Measurements from ENCODE around the gene TMEM170B.

Gene TMEM170B

DNA sequence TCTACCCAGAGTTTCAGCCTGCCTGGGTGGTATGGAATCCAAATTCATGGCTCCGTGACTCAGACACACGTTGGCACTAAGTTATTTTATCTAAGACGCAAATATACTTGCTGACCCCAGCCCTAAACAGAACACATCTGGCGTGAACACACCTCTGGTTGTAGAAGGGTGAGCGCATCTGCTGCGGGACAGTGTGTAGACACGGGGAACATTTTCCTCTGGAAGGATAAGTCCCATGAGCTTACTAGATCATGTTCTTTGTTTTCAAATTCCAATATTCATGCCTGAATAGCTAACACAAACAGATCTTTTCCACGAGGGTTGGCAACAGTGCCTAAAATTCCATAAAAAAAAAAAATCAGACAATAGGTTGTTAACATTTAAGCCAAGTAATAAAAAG is 87.8 kb downstream of the TMEM170B start:
- no peak for TF ChIP-seq CTCF (IDR thresholded peaks at IDR 0.05)
- no peak for DNase-seq
- no peak overlapping the region for H3K27ac Mint-ChIP-seq
- H3K36me3 Mint-ChIP-seq (ENCODE audit: low read depth), result no peaks in the 10 kb centered on the region
- H3K4me3 Mint-ChIP-seq, result no peak overlapping the region
- peaks cover 27% of the 10 kb centered on the region for H3K4me1 Mint-ChIP-seq
- peaks cover 12% of the 10 kb centered on the region for H3K27me3 Mint-ChIP-seq (ENCODE audit: low read depth, poor library complexity)
- H3K9me3 Mint-ChIP-seq, result peaks cover 14% of the 10 kb centered on the region

DNA sequence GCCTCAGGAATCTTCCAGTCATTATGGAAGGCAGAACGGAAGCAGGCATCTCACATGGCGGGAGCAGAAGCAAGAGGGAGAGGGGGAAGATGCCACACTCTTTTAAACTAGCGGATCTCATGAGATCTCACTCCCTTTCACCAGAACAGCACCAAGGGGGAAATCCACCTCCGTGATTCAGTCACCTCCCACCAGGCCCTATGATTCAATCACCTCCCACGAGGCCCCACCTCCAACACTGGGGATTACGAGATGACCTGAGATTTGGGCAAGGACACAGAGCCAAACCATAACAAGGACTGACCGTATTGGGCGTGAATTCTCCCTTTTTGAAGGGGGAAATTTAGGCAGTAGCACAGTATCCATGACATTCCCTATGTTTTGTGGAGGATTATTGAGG is 88.8 kb downstream of the TMEM170B start:
- H3K27me3 Mint-ChIP-seq (ENCODE audit: low read depth, poor library complexity), result peaks cover 12% of the 10 kb centered on the region
- DNase-seq, result no peak
- peaks cover 14% of the 10 kb centered on the region for H3K9me3 Mint-ChIP-seq
- H3K36me3 Mint-ChIP-seq (ENCODE audit: low read depth), result no peaks in the 10 kb centered on the region
- no peak overlapping the region for H3K4me3 Mint-ChIP-seq
- peaks cover 27% of the 10 kb centered on the region for H3K4me1 Mint-ChIP-seq
- H3K27ac Mint-ChIP-seq, result peak overlapping the region; percentile 24
- TF ChIP-seq CTCF (IDR thresholded peaks at IDR 0.05), result no peak

DNA sequence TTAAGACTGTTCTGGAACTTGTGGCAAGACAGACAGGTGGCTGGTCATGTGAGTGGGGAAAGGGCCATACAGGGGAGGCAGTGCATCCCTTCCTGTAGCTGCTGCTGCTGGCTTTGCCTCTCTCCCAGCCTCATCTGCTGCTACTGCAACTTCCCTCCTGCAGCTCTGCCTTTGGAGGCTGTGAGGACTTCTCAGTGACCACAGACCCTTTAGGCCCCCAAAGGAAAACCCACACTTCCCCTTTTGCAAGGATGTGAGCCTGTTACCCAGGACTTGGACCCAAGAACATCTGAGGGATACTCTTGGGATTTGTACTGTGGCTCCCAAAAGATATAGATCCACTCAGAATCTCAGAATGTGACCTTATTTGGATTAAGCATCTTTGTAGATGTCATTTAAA is 91.0 kb downstream of the TMEM170B start:
- DNase-seq, result no peak
- Mint-ChIP-seq H3K27ac (no peak overlapping the region), H3K36me3 (ENCODE audit: low read depth) (no peaks in the 10 kb centered on the region), H3K27me3 (ENCODE audit: low read depth, poor library complexity) (peaks cover 19% of the 10 kb centered on the region), H3K4me3 (no peak overlapping the region), H3K4me1 (peaks cover 23% of the 10 kb centered on the region), H3K9me3 (peaks cover 14% of the 10 kb centered on the region)
- no peak for TF ChIP-seq CTCF (IDR thresholded peaks at IDR 0.05)

DNA sequence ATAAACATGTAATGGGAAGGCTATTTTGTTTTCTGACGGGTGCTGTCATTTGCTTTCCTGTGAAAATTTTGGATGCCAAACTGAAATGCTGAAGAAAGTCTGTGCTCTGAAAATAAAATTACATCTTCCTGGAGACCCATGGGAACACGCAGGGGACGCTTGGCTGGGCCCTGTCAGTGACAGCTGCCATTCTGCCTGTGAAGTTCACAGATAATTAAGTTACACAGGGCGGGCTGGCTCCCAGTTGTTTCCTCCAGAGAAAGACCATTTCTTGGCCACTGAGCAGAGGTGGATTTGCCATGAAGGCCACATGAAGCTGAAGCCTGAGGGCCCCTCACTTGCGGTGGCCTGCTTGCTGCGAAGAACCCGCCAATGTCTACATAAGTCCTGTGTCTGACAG is 93.5 kb downstream of the TMEM170B start:
- TF ChIP-seq CTCF (IDR thresholded peaks at IDR 0.05), result no peak

GRCh38 chr6:11631539-11631938 is 94.0 kb downstream of the TMEM170B start:
- Mint-ChIP-seq H3K9me3 (no peaks in the 10 kb centered on the region), H3K36me3 (ENCODE audit: low read depth) (no peaks in the 10 kb centered on the region), H3K27ac (no peak overlapping the region), H3K27me3 (ENCODE audit: low read depth, poor library complexity) (peaks cover 12% of the 10 kb centered on the region), H3K4me1 (peaks cover 28% of the 10 kb centered on the region), H3K4me3 (no peak overlapping the region)
- no peak for DNase-seq
- no peak for TF ChIP-seq CTCF (IDR thresholded peaks at IDR 0.05)

More for the DNA sequence above, 93.5 kb downstream of the TMEM170B start:
- Mint-ChIP-seq H3K27ac (no peak overlapping the region), H3K27me3 (ENCODE audit: low read depth, poor library complexity) (peaks cover 15% of the 10 kb centered on the region), H3K4me1 (peaks cover 23% of the 10 kb centered on the region), H3K9me3 (peaks cover 2% of the 10 kb centered on the region), H3K4me3 (no peak overlapping the region), H3K36me3 (ENCODE audit: low read depth) (no peaks in the 10 kb centered on the region)
- DNase-seq, result no peak

DNA sequence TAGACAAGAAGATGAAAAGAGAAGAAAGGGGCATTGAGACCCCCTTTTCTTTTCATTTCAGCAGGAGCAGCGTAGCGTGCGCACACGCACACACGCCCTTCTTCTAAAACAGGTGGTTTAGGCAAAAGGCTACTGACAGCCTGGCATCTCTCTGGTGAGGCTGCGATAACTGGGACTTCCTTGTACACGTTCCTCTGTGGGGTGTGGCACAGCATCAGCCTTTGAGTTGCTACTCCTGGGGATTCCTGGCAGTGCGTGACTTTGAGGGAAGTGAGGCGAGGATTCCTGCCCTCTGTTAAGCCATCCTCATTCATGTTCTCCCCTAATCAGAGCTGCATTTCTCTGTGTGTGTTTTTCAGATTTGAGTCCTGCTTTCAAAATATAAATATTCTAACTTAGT is 94.7 kb downstream of the TMEM170B start:
- peaks cover 34% of the 10 kb centered on the region for H3K4me1 Mint-ChIP-seq
- no peak overlapping the region for H3K4me3 Mint-ChIP-seq
- no peak overlapping the region for H3K27ac Mint-ChIP-seq
- no peak for TF ChIP-seq CTCF (IDR thresholded peaks at IDR 0.05)
- no peaks in the 10 kb centered on the region for H3K9me3 Mint-ChIP-seq
- H3K36me3 Mint-ChIP-seq (ENCODE audit: low read depth), result no peaks in the 10 kb centered on the region
- no peak for DNase-seq
- peaks cover 11% of the 10 kb centered on the region for H3K27me3 Mint-ChIP-seq (ENCODE audit: low read depth, poor library complexity)
